SH-SY5Y (cell line): ENCODE data around the gene FNBP1.

Source experiments
- GATA2 ChIP-seq: IDR thresholded peaks from 2 replicates; pipeline ENCODE4 v1.6.1; 2011; ENCODE audit warnings: mild to moderate bottlenecking, low read depth, low read length
- GATA3 ChIP-seq: IDR thresholded peaks from 2 replicates; pipeline ENCODE4 v1.6.1; 2011; ENCODE audit warnings: low read depth, mild to moderate bottlenecking, low read length, moderate library complexity

The FNBP1 gene

DNA sequence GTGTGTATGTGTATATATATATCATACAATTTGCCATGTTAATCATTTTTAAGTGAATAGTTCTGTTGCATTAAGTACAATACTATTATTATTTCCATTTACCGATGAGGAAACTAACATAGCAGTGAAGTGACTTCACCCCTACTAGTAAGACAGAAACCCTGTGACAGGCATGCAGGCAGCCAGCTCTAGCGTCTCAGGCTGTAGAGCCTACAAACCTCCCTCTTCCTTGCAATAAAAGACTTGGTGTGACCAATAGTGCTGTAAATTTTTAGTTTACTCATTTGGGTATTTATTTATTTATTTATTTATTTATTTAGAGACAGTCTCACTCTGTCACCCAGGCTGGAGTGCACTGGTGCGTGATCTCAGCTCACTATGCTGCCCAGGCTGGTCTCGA, 24.7 kb downstream of the FNBP1 start:
- no peak for TF ChIP-seq GATA2
- no peak for TF ChIP-seq GATA3

DNA sequence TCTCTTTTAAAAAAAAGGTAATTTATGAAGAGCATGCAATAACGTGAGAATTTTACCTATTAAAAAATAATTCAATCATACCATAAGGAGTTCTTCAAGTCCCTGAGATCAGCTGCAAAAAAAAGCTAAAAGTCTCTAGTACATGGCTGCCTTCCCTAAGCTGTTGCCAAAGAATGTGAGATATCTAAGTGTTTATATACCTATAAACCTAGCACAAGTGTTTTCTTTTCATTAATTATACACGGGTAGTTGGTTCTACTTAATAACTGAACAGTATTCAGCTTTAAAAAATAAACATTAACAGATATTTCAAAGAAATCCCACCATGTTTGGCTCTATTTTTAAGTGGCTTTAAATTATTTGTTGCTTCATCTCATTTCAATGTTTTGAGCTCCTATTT, 25.9 kb downstream of the FNBP1 start:
- TF ChIP-seq GATA2 (no peak), GATA3 (no peak)

DNA sequence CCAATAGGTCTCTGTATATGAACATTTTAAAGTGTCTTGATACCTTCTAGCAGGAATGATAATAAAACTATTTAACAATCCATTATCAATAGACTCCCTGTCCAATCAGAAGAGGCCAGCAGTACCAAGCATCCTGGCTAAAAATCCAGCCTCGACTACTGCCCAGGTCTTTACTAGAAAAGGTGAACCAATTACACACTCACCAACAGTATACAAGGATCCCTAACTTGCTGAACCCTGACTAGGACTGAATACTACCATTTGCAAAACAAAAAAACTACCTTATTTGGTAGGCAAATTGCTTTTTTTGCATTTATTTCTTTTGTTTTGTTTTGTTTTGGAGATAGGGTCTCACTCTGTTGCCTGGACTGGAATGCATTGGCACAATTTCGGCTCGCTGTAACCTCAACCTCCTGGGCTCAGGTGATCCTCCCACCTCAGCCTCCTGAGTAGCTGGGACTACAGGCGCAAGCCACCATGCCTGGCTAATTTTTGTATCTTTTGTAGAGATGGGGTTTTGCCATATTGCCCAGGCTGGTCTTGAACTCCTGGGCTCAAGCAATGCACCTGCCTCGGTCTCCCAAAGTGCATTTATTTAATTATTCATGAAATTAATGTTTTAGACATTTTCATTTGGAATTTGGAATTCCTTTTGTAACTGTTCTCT, 27.5 kb downstream of the FNBP1 start:
- TF ChIP-seq GATA2 (no peak), GATA3 (no peak)

- TF ChIP-seq GATA3, result no peak
- no peak for TF ChIP-seq GATA2
Observed at GRCh38 chr9:130013326-130013725, 29.7 kb downstream of the FNBP1 start.

DNA sequence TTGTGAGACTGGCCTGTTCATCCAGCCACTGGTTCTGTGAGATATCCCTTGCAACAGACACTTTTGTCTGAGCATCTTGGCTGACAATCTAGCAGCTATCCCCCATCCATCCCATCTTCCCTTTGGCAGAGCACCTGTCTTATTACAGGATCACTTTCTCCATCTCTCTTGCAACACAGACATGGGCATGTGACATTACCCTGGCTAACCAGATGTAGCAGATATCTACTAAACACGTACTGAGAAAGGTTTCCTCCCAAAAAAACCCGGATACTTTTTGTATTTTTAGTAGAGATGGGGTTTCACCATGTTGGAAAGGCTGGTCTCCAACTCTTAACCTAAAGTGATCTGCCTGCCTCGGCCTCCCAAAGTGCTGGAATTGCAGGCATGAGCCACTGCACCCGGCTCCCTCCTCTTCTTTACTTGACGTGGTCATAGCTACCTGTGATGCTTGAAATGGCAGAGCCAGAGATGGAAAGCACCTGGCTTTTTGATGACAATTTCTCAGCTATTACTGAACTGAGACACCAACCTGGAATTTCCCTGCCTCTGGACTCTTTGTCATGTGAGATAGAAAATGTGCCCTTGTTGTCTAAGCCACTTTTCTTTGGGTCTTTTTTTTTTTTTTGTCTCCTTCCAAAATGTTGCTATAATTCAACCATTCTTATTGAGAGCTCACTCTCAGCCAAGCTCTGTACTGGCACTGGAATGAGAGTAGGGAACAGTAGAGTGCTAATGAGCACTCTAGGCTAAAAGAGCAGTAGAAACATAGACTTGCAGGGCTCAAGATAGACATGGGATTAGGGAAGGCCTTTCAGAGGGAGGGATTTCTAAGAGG, 32.6 kb downstream of the FNBP1 start:
- TF ChIP-seq GATA3 (no peak), GATA2 (no peak)

- no peak for TF ChIP-seq GATA3
- no peak for TF ChIP-seq GATA2
Observed at GRCh38 chr9:130008538-130008937, 34.5 kb downstream of the FNBP1 start.

- TF ChIP-seq GATA3, result no peak
- TF ChIP-seq GATA2, result no peak
Observed at GRCh38 chr9:130003943-130004552, 38.9 kb downstream of the FNBP1 start.

- TF ChIP-seq GATA3 (no peak), GATA2 (no peak)
Observed at GRCh38 chr9:130002320-130002719, 40.7 kb downstream of the FNBP1 start.

GRCh38 chr9:130001190-130001589, 41.8 kb downstream of the FNBP1 start:
- TF ChIP-seq GATA3 (no peak), GATA2 (no peak)

GRCh38 chr9:129999141-129999510, 43.9 kb downstream of the FNBP1 start:
- TF ChIP-seq GATA3 (no peak), GATA2 (no peak)

GRCh38 chr9:129998491-129999140, 44.4 kb downstream of the FNBP1 start:
- peak; percentile 71 for TF ChIP-seq GATA3
- peak; percentile 34; the same call in 1 of the 2 replicates for TF ChIP-seq GATA2

DNA sequence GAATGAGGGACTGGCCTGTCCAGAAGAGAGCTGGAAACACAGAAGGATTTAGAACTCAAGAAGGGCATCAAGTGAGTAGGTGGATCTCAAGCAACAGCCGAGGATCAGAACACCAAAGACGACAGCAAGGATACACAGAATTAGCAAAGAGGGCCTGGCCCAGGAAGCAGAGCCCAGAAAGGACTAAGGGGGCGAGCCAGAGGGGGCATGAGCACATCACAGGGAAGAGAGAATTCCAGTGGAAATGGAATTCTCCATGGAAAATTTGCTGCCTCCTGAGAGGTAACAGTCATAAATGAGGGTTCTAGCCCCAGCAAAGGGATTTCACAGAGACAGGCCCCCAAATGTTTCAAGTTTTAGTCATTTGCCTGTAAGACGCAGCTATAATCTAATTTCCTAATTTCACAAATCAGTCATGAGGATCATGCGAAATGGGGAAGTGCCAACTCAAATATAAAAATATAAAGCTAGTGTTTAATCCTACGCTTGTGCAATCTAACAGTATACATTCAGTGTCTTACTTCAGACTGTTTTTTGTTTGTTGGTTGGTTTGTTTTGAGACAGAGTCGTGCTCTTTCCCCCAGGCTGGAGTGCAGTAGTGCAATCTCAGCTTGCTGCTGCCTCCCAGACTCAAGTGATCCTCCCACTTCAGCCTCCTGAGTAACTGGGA, 46.7 kb downstream of the FNBP1 start:
- TF ChIP-seq GATA2 (no peak), GATA3 (no peak)

GRCh38 chr9:129995409-129996160, 47.4 kb downstream of the FNBP1 start:
- no peak for TF ChIP-seq GATA2
- no peak for TF ChIP-seq GATA3
